ENCODE measurements around the gene HECTD2.
"Not testable (repeated sequence)": the region's sequence is repeated elsewhere in the genome, so short reads cannot be mapped to it uniquely, and the experiment has no call there.

The HECTD2 gene

GRCh38 chr10:91452063-91452462 is 41.9 kb downstream of the HECTD2 start:
- no peak for ATAC-seq
- TF ChIP-seq ZFP30 (CRISPR knock-in tag; IDR thresholded peaks at IDR 0.05): peak; percentile 65
- no peak for TF ChIP-seq PPARA (CRISPR knock-in tag; IDR thresholded peaks at IDR 0.05; ENCODE audit: borderline replicate concordance)
- no peak for TF ChIP-seq ISL1 (CRISPR knock-in tag; IDR thresholded peaks at IDR 0.05)
- TF ChIP-seq CSDC2 (CRISPR knock-in tag; IDR thresholded peaks at IDR 0.05): no peak
- no peak for TF ChIP-seq OSR1 (CRISPR knock-in tag; IDR thresholded peaks at IDR 0.05)
- TF ChIP-seq CREB5 (CRISPR knock-in tag; IDR thresholded peaks at IDR 0.05; ENCODE audit: low read depth): no peak

GRCh38 chr10:91453535-91453934 is 43.4 kb downstream of the HECTD2 start:
- ATAC-seq: no peak
- no peak for TF ChIP-seq TCF4 (CRISPR knock-in tag; IDR thresholded peaks at IDR 0.05; ENCODE audit: borderline replicate concordance)
- TF ChIP-seq ZNF8 (CRISPR knock-in tag; IDR thresholded peaks at IDR 0.05): no peak
- no peak for TF ChIP-seq ESRRG (CRISPR knock-in tag; IDR thresholded peaks at IDR 0.05)
- TF ChIP-seq OSR1 (CRISPR knock-in tag; IDR thresholded peaks at IDR 0.05): no peak
- TF ChIP-seq SNAI2 (CRISPR knock-in tag; IDR thresholded peaks at IDR 0.05): no peak
- TF ChIP-seq POU6F1 (CRISPR knock-in tag; IDR thresholded peaks at IDR 0.05; ENCODE audit: borderline replicate concordance, low read depth): no peak
- TF ChIP-seq CREB5 (CRISPR knock-in tag; IDR thresholded peaks at IDR 0.05; ENCODE audit: low read depth): no peak
- TF ChIP-seq RARB (CRISPR knock-in tag; IDR thresholded peaks at IDR 0.05): no peak
- no peak for TF ChIP-seq PPARA (CRISPR knock-in tag; IDR thresholded peaks at IDR 0.05; ENCODE audit: borderline replicate concordance)
- TF ChIP-seq TOX (CRISPR knock-in tag; IDR thresholded peaks at IDR 0.05; ENCODE audit: borderline replicate concordance): no peak
- no peak for TF ChIP-seq ZFP30 (CRISPR knock-in tag; IDR thresholded peaks at IDR 0.05)
- TF ChIP-seq PATZ1 (CRISPR knock-in tag; IDR thresholded peaks at IDR 0.05; ENCODE audit: borderline replicate concordance): no peak
- TF ChIP-seq BACH2 (CRISPR knock-in tag; IDR thresholded peaks at IDR 0.05; ENCODE audit: borderline replicate concordance): no peak
- TF ChIP-seq ZC3H10 (CRISPR knock-in tag; IDR thresholded peaks at IDR 0.05): no peak
- TF ChIP-seq ARNTL (CRISPR knock-in tag; IDR thresholded peaks at IDR 0.05; ENCODE audit: borderline replicate concordance, low read depth): no peak
- TF ChIP-seq CSDC2 (CRISPR knock-in tag; IDR thresholded peaks at IDR 0.05): no peak
- TF ChIP-seq TSHZ2 (CRISPR knock-in tag; IDR thresholded peaks at IDR 0.05): no peak
- no peak for TF ChIP-seq GLIS3 (CRISPR knock-in tag; IDR thresholded peaks at IDR 0.05)
- TF ChIP-seq ZNF70 (CRISPR knock-in tag; IDR thresholded peaks at IDR 0.05): no peak
- TF ChIP-seq ZNF565 (CRISPR knock-in tag; conservative IDR thresholded peaks at IDR 0.05; ENCODE audit: low read depth): no peak

GRCh38 chr10:91455135-91455534 is 45.0 kb downstream of the HECTD2 start:
- not testable (repeated sequence) for ATAC-seq

- no peak for ATAC-seq
- no peak for TF ChIP-seq OSR1 (CRISPR knock-in tag; IDR thresholded peaks at IDR 0.05)
- no peak for TF ChIP-seq TOX (CRISPR knock-in tag; IDR thresholded peaks at IDR 0.05; ENCODE audit: borderline replicate concordance)
- no peak for TF ChIP-seq ZNF8 (CRISPR knock-in tag; IDR thresholded peaks at IDR 0.05)
- TF ChIP-seq BACH2 (CRISPR knock-in tag; IDR thresholded peaks at IDR 0.05; ENCODE audit: borderline replicate concordance): no peak
- no peak for TF ChIP-seq ZC3H10 (CRISPR knock-in tag; IDR thresholded peaks at IDR 0.05)
- no peak for TF ChIP-seq SNAI2 (CRISPR knock-in tag; IDR thresholded peaks at IDR 0.05)
- TF ChIP-seq PATZ1 (CRISPR knock-in tag; IDR thresholded peaks at IDR 0.05; ENCODE audit: borderline replicate concordance): no peak
- no peak for TF ChIP-seq ARNTL (CRISPR knock-in tag; IDR thresholded peaks at IDR 0.05; ENCODE audit: borderline replicate concordance, low read depth)
- no peak for TF ChIP-seq ZFP30 (CRISPR knock-in tag; IDR thresholded peaks at IDR 0.05)
- TF ChIP-seq TCF4 (CRISPR knock-in tag; IDR thresholded peaks at IDR 0.05; ENCODE audit: borderline replicate concordance): no peak
- TF ChIP-seq GLIS3 (CRISPR knock-in tag; IDR thresholded peaks at IDR 0.05): no peak
- TF ChIP-seq ZFP3 (CRISPR knock-in tag; IDR thresholded peaks at IDR 0.05): no peak
- no peak for TF ChIP-seq ISL1 (CRISPR knock-in tag; IDR thresholded peaks at IDR 0.05)
- TF ChIP-seq ZNF70 (CRISPR knock-in tag; IDR thresholded peaks at IDR 0.05): no peak
- TF ChIP-seq POU6F1 (CRISPR knock-in tag; IDR thresholded peaks at IDR 0.05; ENCODE audit: borderline replicate concordance, low read depth): no peak
Observed at GRCh38 chr10:91460681-91461080, 50.5 kb downstream of the HECTD2 start.
